PC-9 (cell line): ENCODE data around the gene SYCP2L.

ENCODE experiments used
- EZH2 ChIP-seq: fragments of 200-600 bp; sonication (generic); IDR thresholded peaks from 2 replicates; pipeline ENCODE4 v1.8.0; 2017; ENCODE audit warnings: antibody characterized with exemption, low read depth
- TF ChIP-seq, protein P1 (sequence below): fragments of 200-600 bp; sonication (generic); conservative IDR thresholded peaks from 2 replicates; pipeline ENCODE4 v1.6.1; 2017; ENCODE audit warnings: mixed run types, antibody characterized with exemption, mild to moderate bottlenecking, moderate library complexity

DNA sequence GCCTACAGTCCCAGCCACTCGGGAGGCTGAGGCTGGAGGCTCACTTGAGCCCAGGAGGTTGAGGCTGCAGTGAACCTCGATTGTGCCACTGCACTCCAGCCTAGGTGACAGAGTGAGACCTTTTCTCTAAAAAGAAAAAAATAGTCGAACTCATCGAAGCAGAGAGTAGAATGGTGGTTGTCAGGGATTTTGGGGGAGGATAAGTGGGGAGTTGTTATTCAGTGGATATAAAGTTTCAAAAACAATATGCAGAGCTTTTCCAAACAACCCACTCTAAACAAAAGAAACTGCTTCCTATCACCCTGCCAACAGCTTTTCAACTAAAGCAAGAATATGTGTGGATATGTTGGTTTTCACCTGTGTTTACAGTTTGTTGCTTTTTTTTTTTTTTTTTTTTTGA is 37.0 kb upstream of the SYCP2L start:
- TF ChIP-seq, protein P1, sequence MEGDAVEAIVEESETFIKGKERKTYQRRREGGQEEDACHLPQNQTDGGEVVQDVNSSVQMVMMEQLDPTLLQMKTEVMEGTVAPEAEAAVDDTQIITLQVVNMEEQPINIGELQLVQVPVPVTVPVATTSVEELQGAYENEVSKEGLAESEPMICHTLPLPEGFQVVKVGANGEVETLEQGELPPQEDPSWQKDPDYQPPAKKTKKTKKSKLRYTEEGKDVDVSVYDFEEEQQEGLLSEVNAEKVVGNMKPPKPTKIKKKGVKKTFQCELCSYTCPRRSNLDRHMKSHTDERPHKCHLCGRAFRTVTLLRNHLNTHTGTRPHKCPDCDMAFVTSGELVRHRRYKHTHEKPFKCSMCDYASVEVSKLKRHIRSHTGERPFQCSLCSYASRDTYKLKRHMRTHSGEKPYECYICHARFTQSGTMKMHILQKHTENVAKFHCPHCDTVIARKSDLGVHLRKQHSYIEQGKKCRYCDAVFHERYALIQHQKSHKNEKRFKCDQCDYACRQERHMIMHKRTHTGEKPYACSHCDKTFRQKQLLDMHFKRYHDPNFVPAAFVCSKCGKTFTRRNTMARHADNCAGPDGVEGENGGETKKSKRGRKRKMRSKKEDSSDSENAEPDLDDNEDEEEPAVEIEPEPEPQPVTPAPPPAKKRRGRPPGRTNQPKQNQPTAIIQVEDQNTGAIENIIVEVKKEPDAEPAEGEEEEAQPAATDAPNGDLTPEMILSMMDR = no peak
- TF ChIP-seq EZH2 = no peak
